Activated B cell treated with CpG ODN at 0.5 μM for 24 hours (primary cell): ENCODE measurements around the gene SLC38A3. TPM values are rescaled to one million over a fixed set of nuclear protein-coding genes. Genes with fewer than 3 reads are reported as not detected.

Experiments
- ATAC-seq: fragments of 200-7000 bp; cut with Tn5 transposase; one replicate; pipeline ENCODE4 v1.10.0; 2021; ENCODE audit warnings: low read depth, mild to moderate bottlenecking, moderate library complexity
- CTCF ChIA-PET: fragments of 350-600 bp; sonication (Branson Sonifier 250); formaldehyde crosslinking; loops from one replicate; lab custom pipeline; 2021; ENCODE audit warnings: antibody characterized with exemption; lab: Charles Lee
- POLR2A ChIA-PET: fragments of 350-600 bp; sonication (Branson Sonifier 250); formaldehyde crosslinking; loops from one replicate; lab custom pipeline; 2021; ENCODE audit warnings: antibody characterized with exemption; lab: Charles Lee
- DNase-seq: peaks from one replicate; pipeline ENCODE4 v3.0.0; 2022
- H3K27ac Mint-ChIP-seq: one replicate; pipeline ENCODE4 v1.8.0; 2020; ENCODE audit warnings: mixed read lengths
- H3K27me3 Mint-ChIP-seq: one replicate; pipeline ENCODE4 v1.8.0; 2021; ENCODE audit warnings: mixed read lengths
- H3K36me3 Mint-ChIP-seq: one replicate; pipeline ENCODE4 v1.8.0; 2021; ENCODE audit warnings: low read depth, mixed read lengths
- H3K4me1 Mint-ChIP-seq: one replicate; pipeline ENCODE4 v1.8.0; 2021; ENCODE audit warnings: mixed read lengths
- H3K4me3 Mint-ChIP-seq: one replicate; pipeline ENCODE4 v1.8.0; 2020; ENCODE audit warnings: mild to moderate bottlenecking, mixed read lengths
- H3K9me3 Mint-ChIP-seq: one replicate; pipeline ENCODE4 v1.8.0; 2020; ENCODE audit warnings: mixed read lengths
- intact Hi-C: fragments of 100-400 bp; cut with micrococcal nuclease; formaldehyde crosslinking; loops from one replicate; pipeline ENCODE4 v1.15.1; 2024
- total RNA-seq: library from RNA; stranded (reverse); gene quantifications from 2 replicates; pipeline ENCODE4 v1.2.3, GENCODE V29; 2022
- TF ChIP-seq, protein P1 (sequence below): fragments of 200-600 bp; IDR thresholded peaks from one replicate; pipeline ENCODE4 v1.8.0; 2022; ENCODE audit warnings: antibody characterized with exemption, mild to moderate bottlenecking

Gene SLC38A3
- total RNA-seq, result not detected in 2 replicates

DNA sequence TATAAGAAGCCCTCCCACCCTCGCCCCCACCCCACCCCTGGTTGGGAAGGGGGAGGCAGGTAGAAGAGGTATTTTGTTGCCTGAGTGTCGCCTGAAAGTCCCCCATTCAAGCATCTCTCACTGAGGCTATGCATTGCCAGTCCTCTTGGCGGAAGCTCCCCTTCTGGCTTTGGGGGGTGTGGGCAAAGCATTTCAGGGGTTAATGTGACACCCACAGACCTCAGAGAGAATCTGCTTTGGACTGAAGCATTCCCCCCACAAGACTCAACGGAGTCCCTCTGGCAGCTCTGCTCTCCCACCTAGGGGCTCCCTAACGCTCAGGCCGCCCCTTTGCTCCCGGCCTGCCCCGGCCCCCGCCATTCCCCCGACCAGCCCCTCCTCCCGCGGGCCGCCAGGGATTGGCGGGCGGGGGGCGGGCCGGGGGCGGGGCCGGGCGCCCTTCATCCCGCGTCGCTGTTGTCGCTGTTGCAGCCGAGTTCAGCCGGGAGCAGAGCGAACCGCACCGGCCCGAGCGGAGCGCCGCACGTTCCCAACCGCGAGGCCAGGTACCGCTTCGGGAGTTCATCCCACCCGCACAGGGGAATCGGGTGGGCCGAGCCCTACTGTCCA lies at the start of gene SLC38A3:
Gene SLC38A3, plus strand, starts transcription at position 468 of the 609 bp plus-strand sequence. CDS start 8,929 bp downstream, outside the sequence.
- Mint-ChIP-seq H3K27ac (no peak within 1 kb of the TSS), H3K27me3 (peaks cover 51% of the 10 kb centered on the region), H3K4me1 (peaks cover 2% of the 10 kb centered on the region), H3K4me3 (peak within 1 kb of the TSS; percentile 35), H3K9me3 (no peaks in the 10 kb centered on the region), H3K36me3 (no peaks in the 10 kb centered on the region)
- peak; percentile 28 for DNase-seq
- ATAC-seq, result peak; percentile 26
- intact Hi-C loops, result no loop called here
- TF ChIP-seq, protein P1, sequence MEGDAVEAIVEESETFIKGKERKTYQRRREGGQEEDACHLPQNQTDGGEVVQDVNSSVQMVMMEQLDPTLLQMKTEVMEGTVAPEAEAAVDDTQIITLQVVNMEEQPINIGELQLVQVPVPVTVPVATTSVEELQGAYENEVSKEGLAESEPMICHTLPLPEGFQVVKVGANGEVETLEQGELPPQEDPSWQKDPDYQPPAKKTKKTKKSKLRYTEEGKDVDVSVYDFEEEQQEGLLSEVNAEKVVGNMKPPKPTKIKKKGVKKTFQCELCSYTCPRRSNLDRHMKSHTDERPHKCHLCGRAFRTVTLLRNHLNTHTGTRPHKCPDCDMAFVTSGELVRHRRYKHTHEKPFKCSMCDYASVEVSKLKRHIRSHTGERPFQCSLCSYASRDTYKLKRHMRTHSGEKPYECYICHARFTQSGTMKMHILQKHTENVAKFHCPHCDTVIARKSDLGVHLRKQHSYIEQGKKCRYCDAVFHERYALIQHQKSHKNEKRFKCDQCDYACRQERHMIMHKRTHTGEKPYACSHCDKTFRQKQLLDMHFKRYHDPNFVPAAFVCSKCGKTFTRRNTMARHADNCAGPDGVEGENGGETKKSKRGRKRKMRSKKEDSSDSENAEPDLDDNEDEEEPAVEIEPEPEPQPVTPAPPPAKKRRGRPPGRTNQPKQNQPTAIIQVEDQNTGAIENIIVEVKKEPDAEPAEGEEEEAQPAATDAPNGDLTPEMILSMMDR, result no peak
- ChIA-PET POLR2A (interaction anchor here (0.6 to 1.1 kb wide), 3 partner anchors 10 to 450 kb away, joined by 3 to 6 read pairs (median 4); partner anchors contain the start of gene GNAT1), CTCF (no interaction called here)

DNA sequence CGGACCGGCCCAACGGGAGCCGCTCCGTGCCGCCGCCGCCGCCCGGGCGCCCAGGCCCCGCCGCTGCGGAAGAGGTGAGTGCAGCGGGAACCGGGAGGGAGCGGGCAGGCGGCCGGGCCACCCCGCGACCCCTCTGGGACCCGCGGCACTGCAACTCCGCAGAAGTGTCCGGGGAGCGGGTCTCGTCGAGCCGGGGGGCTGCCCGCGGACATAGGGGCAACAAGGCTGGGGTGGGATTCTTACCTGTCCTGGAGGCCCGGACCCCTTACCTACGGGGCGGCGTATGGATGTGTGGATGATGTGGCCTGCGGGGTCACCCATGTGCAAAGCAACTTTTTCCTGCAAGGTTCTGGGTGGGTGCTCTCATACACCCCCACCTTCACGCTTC lies 49.6 kb upstream of the SLC38A3 start:
- Mint-ChIP-seq H3K4me3 (peak overlapping the region; percentile 72), H3K36me3 (no peaks in the 10 kb centered on the region), H3K27me3 (peaks cover 32% of the 10 kb centered on the region), H3K27ac (no peak overlapping the region), H3K4me1 (peaks cover 13% of the 10 kb centered on the region), H3K9me3 (no peaks in the 10 kb centered on the region)
- POLR2A ChIA-PET, result no interaction called here
- ATAC-seq (no peak), DNase-seq (no peak)
- CTCF ChIA-PET, result no interaction called here
- intact Hi-C loops, result loop anchor here (1.0 to 2.0 kb wide), 2 partner anchors 37 to 118 kb away; no protein-coding TSS in a partner anchor
- TF ChIP-seq, protein P1, result no peak

DNA sequence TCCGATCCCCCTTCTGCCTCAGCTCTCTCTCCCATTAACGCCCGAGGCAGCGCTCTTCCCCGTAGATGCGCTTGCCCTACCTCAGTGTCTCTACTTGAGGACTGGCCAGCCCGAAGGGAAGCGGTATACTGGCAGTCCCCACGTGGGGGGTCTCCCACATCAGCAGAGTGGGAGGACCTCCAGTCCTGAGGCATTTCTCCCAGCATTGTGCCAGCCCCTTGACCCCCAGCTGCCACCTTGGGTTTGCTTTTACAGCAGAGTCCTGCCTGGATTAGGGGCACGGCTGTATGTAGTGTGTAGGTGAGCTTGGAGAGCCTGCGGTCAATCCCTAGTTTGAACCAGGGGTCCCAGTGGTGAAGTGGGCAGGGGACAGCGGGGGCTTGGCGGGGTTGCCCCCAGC lies 49.2 kb upstream of the SLC38A3 start:
- no peaks in the 10 kb centered on the region for H3K36me3 Mint-ChIP-seq
- peaks cover 30% of the 10 kb centered on the region for H3K27me3 Mint-ChIP-seq
- no peak overlapping the region for H3K27ac Mint-ChIP-seq
- TF ChIP-seq, protein P1, result no peak
- H3K4me1 Mint-ChIP-seq, result peaks cover 13% of the 10 kb centered on the region
- POLR2A ChIA-PET, result no interaction called here
- CTCF ChIA-PET, result no interaction called here
- no peak for ATAC-seq
- no peaks in the 10 kb centered on the region for H3K9me3 Mint-ChIP-seq
- intact Hi-C loops, result loop anchor here (1.0 to 2.0 kb wide), 2 partner anchors 37 to 117 kb away; no protein-coding TSS in a partner anchor
- DNase-seq, result no peak
- H3K4me3 Mint-ChIP-seq, result peak overlapping the region; percentile 72

DNA sequence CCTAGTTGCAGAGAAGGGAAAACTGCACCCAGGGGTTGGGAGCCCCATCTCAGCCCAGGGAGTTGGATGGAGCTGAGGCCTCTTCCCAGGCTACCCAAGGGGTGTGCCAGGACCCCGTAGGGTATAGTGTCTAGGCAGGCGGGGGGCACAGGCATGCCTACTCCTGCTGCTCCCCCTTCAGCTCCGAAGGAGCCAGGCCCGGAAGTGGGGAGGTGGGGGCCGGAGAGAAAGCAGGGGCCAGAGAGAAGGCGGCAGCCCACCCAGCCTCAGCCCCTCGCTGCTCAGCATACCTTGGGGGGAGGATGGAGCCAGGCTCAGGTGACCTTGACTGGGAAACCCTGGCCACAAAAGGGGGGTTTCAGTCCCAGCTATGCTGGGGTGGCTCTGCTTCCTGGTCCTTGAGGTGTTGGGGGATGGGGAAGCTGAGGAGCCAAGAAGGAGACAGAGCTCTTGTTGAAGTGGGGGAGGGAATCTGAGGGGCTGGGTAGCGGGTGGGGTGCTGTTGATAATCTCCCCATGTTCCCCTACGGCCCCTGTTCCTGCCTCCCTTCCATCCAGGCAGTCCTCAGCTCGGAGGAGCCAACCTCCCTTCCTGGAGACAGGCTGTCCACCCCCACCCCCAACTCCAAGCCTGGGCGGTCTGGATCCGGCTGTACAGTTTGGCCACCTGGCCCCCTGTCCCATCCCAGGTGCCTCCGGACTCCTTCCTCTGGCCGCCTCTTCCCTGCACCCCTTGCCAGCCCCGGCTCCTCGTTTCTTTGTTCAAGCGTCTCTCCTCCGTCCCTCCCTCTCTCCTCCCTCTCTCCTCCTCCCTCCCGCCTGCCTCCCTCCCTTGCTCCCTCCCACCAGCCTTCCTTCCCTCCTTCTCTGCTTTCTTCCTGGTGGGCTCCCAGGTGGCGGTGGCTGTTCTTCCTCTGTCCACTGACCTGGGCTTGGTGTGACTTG lies 48.2 kb upstream of the SLC38A3 start:
- H3K36me3 Mint-ChIP-seq, result no peaks in the 10 kb centered on the region
- H3K4me3 Mint-ChIP-seq, result no peak overlapping the region
- H3K4me1 Mint-ChIP-seq, result peaks cover 13% of the 10 kb centered on the region
- TF ChIP-seq, protein P1, result no peak
- peaks cover 30% of the 10 kb centered on the region for H3K27me3 Mint-ChIP-seq
- no peak for ATAC-seq
- H3K9me3 Mint-ChIP-seq, result no peaks in the 10 kb centered on the region
- ChIA-PET POLR2A (no interaction called here), CTCF (interaction anchor here (0.5 kb wide), 1 partner anchor 674 kb away, joined by 3 read pairs; no protein-coding TSS in a partner anchor)
- H3K27ac Mint-ChIP-seq, result no peak overlapping the region
- intact Hi-C loops, result no loop called here
- no peak for DNase-seq
